LNCAP (cell line): ENCODE measurements around the gene ERVV-1.

ENCODE experiments used
- TF ChIP-seq, protein P1 (sequence below): fragments of 450-650 bp; IDR thresholded peaks from 2 replicates; pipeline ENCODE4 v1.5.1; 2017; ENCODE audit warnings: mild to moderate bottlenecking

The ERVV-1 gene

DNA sequence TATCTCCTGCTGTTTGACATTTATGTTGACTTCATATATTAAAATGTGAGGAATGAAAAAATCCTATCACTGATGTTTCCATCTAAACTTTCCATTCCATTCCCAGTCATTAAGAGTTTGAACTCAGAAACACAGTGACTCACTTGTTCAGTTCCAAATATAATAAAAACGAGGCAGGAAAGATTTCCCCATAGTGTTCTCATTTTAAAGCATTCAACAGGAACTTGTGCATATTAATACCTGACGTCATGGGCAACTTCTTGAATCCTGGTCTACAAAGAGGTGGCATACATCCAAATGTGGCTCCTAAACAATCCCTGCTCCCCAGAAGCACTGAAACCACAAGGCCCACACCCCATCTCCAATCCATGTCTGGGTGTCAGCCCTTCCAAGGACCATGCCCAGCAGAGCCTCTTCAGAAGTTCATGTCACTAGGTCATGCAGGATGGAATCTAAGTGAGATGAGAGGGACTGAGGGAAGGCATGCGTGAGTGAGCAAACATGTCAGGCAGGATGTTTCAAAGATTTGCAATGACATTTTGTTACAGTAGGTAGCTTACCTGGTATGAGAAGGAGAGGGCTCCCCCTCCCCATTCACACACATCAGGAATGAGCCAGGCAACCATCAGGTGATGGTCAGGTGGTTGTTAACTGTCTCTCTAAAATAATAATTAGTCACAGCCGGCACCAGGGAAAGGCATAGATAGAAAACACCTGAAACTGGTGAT is 21.4 kb downstream of the ERVV-1 start:
- TF ChIP-seq, protein P1, sequence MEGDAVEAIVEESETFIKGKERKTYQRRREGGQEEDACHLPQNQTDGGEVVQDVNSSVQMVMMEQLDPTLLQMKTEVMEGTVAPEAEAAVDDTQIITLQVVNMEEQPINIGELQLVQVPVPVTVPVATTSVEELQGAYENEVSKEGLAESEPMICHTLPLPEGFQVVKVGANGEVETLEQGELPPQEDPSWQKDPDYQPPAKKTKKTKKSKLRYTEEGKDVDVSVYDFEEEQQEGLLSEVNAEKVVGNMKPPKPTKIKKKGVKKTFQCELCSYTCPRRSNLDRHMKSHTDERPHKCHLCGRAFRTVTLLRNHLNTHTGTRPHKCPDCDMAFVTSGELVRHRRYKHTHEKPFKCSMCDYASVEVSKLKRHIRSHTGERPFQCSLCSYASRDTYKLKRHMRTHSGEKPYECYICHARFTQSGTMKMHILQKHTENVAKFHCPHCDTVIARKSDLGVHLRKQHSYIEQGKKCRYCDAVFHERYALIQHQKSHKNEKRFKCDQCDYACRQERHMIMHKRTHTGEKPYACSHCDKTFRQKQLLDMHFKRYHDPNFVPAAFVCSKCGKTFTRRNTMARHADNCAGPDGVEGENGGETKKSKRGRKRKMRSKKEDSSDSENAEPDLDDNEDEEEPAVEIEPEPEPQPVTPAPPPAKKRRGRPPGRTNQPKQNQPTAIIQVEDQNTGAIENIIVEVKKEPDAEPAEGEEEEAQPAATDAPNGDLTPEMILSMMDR: no peak

DNA sequence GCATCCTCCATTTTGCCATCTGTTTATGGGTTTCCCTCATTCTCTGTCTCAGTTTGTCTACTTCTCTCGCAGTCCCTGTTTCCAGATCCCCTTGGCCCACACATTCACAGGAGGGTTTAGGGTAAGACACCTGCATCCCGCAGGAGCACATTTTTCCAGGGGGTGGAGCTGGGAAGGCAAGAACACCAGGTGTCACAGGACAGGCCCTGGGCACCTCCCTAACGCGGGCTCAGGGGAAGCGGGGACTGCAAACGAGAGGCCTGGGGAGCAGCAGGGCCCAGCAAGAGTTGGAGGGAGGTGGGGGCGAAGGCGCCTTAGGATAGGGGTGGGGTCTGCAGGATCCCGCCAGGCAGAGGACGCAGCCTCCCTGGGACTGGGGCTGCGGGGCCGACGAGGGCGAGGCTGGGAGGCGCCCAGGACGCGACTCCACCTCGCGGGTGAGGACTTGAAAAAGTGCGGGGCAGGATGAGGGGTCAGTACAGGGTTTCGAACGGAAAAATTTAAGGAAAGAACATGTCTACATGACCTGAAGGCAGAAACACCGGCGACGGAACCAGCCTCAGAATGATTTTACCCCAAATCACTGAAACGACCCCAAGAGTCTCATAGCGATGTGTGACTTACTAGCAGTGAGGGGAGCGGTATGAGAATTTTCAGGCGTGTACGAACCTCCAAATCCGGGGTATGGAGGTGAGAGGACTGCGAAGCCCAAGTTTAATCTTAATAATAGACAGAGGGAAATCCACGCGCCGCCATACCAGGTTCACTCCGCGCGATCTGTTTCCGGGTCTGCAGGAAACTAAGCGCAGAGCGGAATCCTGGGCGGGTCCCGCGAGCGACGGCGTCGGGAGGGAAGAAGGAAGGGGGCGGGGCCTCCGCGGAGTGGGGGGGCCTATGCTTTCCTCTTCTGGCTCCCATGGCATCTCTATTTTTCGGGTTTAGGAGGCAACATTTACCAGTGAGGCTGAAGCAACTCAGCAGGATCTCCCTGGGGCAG is 23.7 kb downstream of the ERVV-1 start:
- TF ChIP-seq, protein P1: no peak

DNA sequence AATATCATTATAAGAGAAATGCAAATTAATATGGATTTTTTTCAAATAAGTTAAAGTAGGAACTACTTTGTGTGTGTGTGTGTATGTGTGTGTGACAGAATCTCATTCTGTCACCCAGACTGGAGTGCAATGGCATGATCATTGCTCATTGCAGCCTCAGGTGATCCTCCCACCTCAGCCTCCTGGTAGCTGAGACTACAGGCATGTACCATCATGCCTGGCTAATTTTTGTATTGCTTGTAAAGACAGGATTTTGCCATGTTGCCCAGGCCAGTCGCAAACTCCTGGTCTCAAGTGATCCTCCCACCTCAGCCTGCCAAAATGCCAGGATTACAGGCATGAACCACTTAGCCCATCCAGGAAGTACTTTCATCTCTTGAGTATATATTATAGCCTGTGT is 27.6 kb downstream of the ERVV-1 start:
- TF ChIP-seq, protein P1: no peak

DNA sequence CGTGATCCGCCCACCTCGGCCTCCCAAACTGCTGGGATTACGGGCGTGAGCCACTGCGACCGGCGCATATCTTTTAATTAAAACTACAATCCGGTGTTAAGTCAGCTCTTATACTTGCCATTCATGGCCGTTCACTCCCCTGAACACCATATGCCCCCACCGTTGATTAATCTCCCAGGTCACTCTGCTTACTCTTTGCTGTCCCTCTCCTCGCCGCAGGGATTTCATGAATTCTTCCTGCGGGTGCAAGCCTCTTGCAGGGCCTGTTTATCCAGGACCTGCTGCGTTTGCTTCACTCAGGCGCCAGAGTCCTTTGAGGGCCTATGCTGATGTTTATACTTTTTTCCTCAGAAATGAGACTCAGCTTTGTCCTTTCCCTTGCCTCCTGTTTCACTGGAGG is 31.8 kb downstream of the ERVV-1 start:
- TF ChIP-seq, protein P1: no peak

GRCh38 chr19:53047379-53047778 is 33.7 kb downstream of the ERVV-1 start:
- TF ChIP-seq, protein P1: no peak

DNA sequence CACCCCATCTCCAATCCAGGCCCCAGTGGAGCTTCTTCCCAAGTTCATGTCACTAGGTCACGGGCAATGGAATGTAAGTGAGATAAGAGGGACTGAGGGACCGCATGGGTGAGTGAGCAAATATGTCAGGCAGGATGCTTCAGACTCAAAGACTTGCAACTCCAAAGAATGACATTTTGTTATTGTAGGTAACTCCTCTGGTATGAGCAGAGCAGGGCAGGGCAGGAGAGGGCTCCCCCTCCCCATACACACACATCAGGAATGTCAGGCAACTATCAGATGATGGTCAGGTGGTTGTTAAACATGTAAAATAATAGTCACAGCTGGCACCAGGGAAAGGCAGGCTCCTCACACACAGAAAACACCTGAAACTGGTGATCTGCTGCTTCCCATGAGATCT is 41.4 kb downstream of the ERVV-1 start:
- TF ChIP-seq, protein P1: no peak

- TF ChIP-seq, protein P1: no peak
These were observed 44.3 kb downstream of the ERVV-1 start for GRCh38 chr19:53057904-53058580.
